ENCODE results near the gene MYO1E. TPM values are rescaled to one million over a fixed set of nuclear protein-coding genes. Genes with fewer than 3 reads are reported as not detected.

MYO1E gene
- polyA plus RNA-seq, 3 donors: 140 to 193 (median 176) TPM

DNA sequence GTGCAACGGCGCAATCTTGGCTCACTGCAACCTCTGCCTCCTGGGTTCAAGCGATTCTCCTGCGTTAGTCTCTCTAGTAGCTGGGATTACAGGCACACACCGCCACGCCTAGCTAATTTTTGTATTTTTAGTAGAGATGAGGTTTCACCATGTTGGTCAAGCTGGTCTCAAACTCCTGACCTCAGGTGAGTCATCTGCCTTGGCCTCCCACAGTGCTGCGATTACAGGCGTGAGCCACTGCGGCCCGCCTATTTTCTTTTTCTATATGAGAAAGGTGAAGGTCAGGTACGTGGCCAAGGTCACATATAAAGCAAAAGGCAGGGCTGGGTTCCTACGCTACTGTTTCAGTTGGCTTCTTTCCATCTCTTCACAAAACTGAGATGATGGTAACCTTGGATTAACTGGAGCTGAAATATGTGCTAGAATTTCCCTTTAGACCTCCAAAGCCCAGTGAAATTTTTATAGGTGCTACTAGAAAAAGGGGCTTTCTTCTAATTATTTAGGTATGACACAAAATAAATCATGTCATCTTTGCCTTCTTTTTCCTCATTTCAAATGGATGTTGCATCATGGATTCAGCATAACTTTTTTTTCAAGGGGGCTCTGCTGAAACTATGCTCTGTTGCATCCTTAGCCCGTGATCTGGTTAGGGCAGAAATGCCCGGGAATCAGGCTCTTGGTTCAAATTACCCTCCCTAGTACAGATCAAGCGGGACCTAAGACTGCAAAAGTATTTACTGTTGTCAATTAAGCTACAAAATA lies 68.5 kb downstream of the MYO1E start:
- DNase-seq (ENCODE audit: extremely low read depth in 1 of 11, low read depth in 9 of 11, low spot score in 4 of 11): no peak

DNA sequence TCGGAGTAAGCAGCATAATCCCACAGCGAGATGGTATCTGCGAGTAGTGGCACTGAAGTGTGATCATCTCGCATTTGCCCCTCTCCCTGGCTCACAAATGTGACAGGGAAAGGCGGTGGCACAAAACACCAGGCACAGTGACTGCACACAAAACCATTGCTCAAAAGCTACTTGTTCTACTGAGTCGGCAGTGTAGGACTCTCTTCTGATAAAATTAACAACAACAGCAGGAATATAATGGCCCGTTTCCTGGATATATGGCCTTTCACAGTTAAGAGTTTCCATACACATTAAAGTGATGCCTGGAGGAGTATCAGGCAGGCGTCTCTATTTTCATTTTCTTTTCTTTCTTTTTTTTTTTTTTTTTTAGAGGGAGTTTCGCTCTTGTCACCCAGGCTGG lies 69.0 kb downstream of the MYO1E start:
- DNase-seq (ENCODE audit: extremely low read depth in 1 of 11, low read depth in 9 of 11, low spot score in 4 of 11): no peak

DNA sequence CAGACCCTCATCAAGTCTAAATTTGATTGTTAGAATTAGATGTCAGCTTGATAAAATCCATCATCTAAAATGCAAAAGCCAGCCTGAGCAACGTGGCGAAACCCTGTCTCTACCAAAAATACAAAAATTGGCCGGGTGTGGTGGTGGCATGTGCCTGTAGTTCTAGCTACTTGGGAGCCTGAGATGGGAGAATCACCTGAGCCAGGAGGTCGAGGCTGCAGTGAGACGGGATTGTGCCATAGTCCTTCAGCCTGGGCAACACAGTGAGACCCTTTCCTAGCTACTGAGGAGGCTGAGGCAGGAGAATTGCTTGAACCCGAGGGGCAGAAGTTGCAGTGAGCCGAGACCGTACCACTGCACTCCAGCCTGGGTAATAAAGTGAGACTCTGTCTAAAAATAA lies 69.5 kb downstream of the MYO1E start:
- DNase-seq (ENCODE audit: extremely low read depth in 1 of 11, low read depth in 9 of 11, low spot score in 4 of 11): no peak

DNA sequence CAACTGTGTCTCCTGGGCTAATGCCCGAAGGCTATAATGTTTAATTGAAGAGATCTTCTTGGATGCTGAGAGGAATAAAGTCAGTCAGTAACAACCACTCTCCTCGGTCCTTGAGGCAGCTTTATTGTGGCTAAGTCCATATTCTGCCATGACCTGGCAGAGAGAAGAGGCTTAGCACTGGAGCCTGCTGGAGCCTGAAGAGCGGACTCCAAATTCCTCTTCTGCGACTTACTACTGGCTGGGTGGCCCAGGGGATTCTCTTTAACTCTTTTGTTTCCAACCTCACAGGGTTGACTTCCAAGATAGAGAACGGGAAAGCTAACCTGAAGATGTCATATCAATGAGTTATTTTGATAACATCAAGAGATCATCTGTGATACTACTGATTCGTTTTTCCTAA lies 71.1 kb downstream of the MYO1E start:
- no peak for DNase-seq (ENCODE audit: extremely low read depth in 1 of 11, low read depth in 9 of 11, low spot score in 4 of 11)

DNA sequence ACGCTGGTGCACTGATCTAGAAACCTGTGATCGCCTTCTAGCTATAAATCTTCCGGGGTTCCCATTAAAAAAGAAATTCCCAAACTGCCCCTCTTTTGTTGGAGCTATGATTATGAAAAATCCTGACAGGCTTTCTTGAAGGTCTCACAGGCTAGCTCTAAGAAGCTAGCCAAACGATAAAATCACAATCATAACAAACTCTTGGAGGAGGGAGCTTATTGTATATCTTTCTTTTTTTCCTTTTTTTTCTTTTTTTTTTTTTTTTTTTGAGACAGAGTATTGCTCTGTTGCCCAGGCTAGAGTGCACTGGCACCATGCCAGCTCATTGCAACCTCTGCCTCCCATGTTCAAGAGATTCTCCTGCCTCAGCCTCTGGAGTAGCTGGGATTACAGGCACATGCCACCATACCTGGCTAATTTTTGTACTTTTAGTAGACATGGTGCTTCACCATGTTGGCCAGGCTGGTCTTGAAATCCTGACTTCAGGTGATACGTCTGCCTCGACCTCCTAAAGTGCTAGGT lies 72.0 kb downstream of the MYO1E start:
- no peak for DNase-seq (ENCODE audit: extremely low read depth in 1 of 11, low read depth in 9 of 11, low spot score in 4 of 11)

DNA sequence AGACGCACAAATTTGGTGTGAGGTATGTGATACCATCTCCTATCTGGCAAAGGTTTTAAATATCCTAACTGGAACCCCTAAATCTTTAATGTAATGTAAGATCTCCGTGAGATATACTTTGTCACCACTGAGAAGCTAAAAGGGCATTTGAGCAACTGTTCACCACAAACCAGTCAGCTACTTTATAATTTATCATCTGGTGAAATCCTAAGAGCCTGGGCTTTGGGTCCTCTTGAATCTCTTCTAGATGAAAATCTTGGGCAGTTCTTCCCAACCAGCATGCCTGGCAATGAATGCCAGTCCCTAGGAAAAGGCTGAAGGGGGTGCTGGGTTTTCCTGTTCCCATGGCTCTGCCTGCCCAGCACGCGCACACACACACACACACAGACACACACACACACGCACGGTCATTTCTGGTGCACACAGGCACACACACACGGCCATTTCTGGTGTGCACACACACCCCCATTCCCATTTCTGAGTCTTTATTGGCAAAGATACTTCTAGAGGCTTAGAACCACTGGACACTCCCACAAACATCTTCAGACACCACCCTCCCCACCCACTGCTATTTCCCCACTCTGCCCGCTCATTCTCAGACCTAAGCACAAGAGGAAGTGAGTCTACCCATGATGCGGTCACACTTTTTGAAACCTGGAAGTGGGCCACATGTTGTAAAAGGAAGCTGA lies 72.6 kb downstream of the MYO1E start:
- DNase-seq (ENCODE audit: extremely low read depth in 1 of 11, low read depth in 9 of 11, low spot score in 4 of 11): peak in 7 of 11 donors; percentile 41 to 64 (median 53)

DNA sequence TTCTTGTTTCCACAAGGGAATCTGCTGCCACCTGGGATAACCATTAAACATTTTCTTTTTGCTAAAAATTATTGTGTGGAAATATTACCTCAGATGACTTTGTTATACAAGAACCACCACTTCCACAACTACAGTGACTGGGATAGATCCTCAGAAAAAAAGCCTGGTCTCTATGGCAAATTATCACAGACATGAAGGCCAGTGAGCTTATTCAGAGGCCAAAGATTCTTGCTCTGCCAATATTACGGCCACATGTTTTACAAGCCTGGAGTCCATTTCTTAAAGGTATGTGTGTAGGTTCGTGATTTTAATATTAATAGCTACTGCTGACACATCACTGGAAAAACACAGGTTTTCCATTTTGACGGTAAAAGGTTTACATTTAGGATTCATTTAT lies 73.8 kb downstream of the MYO1E start:
- no peak for DNase-seq (ENCODE audit: extremely low read depth in 1 of 11, low read depth in 9 of 11, low spot score in 4 of 11)

DNA sequence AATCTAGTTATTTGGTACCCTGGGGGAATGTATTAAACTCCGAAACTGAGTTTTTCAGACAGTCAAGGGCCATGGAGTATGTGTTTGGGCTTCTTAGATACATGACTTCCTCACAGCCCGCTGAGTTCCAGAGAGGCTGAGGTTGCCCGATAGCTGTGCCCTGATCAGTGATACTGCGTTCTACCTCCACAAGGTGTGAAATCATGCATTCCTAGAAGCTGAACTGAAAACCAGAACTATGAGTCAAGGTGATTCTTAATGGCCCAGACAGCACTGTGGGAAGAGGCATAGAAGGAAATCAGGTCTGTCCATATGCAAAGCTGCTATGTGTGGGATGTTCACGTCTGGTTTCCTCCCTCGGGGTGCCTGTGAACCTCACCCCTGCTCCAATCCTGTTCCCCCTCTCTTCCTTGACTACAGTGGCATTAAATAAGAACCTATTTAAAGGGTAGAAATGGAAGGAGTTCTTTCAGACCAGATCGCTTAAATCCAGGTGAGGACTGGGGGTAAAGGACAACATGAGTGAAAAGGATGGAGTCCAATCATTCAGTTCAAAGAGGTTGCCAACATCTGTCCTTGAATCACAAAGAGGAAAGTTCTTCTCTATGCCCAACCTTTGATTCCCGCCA lies 74.3 kb downstream of the MYO1E start:
- no peak for DNase-seq (ENCODE audit: extremely low read depth in 1 of 11, low read depth in 9 of 11, low spot score in 4 of 11)

DNA sequence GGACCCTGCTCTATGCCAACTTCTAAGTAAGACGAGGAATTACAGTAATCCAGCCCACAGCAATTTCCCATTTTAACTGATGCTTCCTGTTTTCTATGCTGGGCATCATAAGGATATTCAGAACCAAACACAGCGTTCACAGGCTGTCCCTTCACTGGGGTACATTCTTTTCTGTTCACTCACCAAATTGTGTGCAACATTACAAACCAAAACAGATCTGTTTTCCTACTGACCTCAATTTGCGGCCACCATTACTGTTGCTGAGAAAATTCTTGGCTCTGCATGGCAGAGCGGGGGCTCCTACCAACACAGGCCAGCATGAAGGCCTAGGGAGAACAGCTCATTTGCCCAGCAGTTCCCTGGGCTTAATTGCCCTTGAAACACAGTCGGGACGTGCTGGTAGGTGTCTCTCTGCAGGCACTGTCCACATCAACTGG lies 76.5 kb downstream of the MYO1E start:
- no peak for DNase-seq (ENCODE audit: extremely low read depth in 1 of 11, low read depth in 9 of 11, low spot score in 4 of 11)

DNA sequence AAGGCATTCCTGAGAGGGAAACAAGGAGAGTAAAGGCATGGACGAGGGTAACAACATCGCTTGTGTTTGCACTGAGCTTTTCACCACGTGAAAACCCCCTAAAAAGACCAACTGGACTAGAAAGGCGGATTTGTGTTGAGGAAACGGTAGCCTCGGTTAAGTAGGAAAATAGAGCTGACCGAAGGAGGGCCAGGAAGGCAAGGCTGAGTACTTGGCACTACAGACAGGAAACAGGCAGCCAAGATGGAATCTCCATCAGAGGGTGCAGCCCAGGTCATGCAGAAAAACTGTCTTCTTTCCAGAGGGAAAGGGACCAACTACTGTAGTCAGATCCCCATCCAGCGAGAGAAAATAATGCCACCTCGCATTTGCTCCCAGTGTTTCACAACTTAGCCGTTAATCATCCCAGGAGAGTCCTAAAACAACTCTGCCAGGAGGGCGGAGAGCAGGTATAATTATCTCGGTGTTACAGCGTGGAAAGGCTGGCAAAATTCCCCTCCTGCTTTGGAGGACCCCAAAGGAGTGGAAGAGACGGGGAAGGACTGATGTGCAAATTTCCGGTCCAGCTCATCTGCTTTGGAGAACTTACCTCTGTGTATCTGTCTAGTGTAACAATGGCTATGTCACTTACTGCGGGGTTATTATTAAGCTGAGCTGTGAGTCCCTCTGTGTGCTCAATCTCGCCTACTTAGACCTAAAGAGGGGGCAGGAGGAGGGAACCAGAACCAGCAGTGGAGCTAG lies 77.2 kb downstream of the MYO1E start:
- no peak for DNase-seq (ENCODE audit: extremely low read depth in 1 of 11, low read depth in 9 of 11, low spot score in 4 of 11)

DNA sequence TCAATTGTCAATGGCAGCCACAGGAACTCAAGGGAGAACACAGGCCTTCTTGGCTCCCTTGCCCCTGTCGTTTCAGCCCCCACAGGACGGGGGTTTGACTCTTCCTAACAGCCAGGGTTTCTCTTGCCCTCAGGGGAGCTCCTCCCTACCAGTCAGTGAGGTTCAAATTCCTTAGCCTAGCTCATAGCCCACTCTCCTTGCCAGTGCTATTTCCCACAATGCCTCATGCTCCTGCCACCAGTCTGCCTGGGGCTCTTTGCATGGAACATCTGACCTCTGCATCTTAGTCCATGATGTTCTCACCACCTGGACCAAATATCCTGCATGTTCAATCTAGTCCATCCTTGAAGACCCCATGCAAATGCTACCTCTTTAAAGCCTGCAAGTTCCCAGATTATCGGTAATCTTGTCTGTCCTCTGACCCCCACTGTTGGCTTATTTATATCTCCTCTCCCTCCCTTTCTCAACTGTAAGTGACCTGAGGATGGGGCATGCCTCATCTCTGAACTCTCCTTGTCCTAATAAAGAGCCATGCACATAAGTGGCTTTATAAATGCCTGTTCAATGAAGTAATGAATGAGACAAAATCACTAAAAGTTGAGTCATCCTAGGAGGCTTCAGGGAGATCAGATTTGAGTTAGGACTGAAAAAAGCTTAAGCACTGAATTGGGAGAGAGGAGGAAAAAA lies 78.0 kb downstream of the MYO1E start:
- DNase-seq (ENCODE audit: extremely low read depth in 1 of 11, low read depth in 9 of 11, low spot score in 4 of 11): no peak

DNA sequence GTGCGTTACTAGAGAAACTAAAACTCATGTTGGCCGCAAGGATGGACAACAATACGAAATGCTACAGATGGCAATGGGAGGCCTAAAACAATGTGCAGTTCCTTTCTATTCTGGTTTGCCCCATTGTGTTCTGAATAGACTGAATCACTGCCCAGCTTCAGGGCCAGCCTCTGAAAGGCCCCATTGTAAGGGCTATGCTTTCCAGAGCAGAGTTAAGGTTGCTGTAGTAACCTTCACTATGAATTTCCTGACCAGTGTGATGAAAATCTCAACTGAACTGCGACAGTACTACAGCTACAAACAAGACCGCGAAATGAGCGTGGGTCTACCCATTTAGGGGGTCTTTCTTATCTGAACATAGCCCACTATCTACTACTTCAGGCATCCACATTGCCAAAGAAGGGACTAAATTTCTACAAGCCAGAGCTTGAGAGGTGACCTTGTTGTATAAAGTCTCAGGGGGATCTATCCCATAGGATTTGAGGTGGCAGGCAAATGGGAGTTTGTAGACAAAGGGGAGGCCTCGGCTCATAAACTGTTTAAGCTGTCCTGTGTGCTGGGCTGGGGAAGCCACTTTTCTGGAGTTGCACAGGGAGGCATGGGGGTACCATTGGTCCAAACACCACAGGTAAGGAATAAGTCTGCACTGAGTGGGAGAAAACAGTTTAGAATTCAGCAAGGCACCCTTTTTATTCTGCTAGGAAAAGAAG lies 80.1 kb downstream of the MYO1E start:
- no peak for DNase-seq (ENCODE audit: extremely low read depth in 1 of 11, low read depth in 9 of 11, low spot score in 4 of 11)

DNA sequence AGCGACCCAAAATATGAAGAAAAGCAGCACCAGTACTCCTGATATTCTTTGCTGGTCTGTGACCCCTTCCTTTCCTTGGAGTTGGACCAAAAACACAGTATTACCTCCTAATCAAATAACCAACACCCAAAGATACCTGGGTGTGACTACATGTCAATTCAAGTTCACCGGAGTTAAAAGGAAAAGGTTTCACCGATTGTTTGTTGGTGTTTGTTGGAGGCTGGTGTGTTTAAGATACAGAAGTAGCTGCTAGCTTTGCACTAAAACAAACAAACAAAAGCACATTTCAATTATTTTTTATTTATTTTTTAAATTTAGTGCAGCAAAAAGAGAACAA lies 81.5 kb downstream of the MYO1E start:
- DNase-seq (ENCODE audit: extremely low read depth in 1 of 11, low read depth in 9 of 11, low spot score in 4 of 11): no peak

DNA sequence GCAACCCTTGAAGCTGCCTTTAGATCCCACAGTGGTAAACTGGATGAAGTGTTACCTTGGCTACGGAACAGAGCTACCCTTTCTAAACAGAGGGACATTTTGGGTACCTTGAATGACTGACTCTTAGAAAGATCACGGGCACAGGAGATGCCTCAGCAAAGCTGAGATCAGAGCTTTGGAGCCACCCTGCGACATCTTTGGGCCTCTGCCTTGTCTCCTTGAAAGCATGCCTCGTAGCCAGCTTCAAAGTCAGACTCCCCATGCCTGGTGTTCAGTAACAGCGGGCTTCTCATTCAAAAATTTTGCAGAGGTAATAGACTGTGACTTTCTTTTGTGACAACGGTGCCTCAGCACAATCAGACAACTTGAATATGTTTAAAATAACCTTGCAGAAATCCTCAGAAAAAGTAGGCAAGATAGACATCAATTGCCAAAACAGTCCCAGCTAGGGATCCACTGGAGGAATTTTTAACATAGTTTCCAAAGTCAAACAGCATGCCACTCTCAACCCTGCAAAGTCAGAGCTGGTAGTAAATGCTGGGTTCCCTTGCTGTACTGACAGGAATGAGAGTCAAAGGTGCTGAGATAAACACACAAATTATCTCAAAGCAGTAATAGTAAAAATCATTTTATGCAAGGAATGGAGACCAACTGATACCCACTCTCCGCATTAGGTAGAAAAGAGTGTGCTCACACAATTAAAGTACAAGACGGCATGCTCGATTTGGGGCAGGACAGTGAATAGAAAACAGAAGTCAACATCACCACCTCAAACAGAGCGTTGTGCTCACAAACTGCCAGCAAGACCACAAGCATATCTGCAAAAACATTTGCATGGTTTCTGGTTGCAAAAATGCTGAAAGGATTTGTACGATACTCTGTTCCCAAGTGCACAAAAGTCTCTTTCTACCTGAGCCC lies 82.1 kb downstream of the MYO1E start:
- no peak for DNase-seq (ENCODE audit: extremely low read depth in 1 of 11, low read depth in 9 of 11, low spot score in 4 of 11)

DNA sequence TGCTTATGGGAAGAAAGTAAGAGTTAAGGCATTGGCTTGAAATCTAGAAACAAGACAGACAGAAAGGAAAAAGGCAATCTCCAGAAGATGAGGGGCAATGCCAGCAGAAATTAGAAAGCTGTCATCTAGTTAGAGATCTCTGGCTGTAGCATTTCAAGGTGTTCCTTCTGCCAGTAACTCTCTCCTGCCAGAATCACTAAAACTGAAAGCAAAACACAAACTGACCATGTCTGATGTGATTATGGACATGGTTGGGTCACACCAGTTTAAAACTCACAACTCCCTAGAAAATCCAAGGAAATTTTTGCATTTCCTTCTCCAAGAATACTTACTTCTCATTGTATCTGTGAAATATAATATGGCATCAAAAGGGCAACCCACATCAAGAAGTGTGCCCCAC lies 83.1 kb downstream of the MYO1E start:
- no peak for DNase-seq (ENCODE audit: extremely low read depth in 1 of 11, low read depth in 9 of 11, low spot score in 4 of 11)

DNA sequence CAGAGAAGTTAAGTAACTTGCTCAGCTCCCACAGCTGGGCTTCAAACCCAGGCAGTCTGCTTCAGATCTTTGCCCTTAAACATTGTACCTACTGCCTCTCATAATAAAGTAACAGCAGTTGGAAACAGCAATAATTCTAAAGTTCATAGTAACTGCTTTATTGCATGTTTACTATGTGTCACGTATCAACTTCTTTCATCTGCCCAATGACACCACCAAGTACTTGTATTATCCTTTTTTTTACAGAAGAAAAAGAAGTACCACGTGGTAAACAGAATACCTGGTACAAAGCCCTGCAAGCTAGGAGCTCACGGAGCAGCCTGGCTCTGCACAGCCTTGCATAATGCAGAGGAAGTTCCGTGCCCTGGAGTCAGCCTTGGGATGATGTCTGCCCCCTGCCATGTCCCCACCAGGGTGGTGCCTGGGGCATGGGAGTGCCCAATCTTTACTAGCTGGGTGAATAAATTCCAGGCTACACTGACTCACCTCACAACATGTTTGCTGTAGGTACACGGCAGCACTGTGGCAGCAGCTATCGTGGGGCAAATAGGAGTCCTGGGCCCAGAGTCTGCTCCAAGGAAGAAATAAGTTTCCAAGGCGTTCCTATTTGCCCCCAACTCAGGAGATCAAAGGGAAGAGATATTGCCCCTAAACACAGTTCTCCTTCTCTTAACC lies 88.8 kb downstream of the MYO1E start:
- no peak for DNase-seq (ENCODE audit: extremely low read depth in 1 of 11, low read depth in 9 of 11, low spot score in 4 of 11)

All from renal cortex interstitium (tissue), 11 donors.